ENCODE results near the gene SHISA8.
A peak's percentile ranks its signal among the peaks of the same experiment; 100 is the strongest.

SHISA8 gene

GRCh38 chr22:41934284-41935014, 19.6 kb upstream of the SHISA8 start:
- H3K4me3 ChIP-seq: no peak overlapping the region; the same call in 1 of the 2 replicates
- H3K36me3 ChIP-seq: peaks cover 10% of the 10 kb centered on the region; the same call in 1 of the 2 replicates
- peak overlapping the region; percentile 91 for H3K27ac ChIP-seq
- peak overlapping the region; percentile 81 for H3K9ac ChIP-seq
- peak overlapping the region; percentile 95 for H3K4me2 ChIP-seq
- TF ChIP-seq Cebpa-rat (IDR thresholded peaks at IDR 0.05): no peak
- H3K27me3 ChIP-seq: no peaks in the 10 kb centered on the region
- peaks cover 7% of the 10 kb centered on the region; the same call in 1 of the 2 replicates for H4K20me1 ChIP-seq
- H3K9me3 ChIP-seq: no peaks in the 10 kb centered on the region
- H3K4me1 ChIP-seq: peaks cover 100% of the 10 kb centered on the region

GRCh38 chr22:41933411-41934177, 18.7 kb upstream of the SHISA8 start:
- Histone ChIP-seq H3K36me3 (peaks cover 3% of the 10 kb centered on the region; the same call in 1 of the 2 replicates), H3K4me3 (no peak overlapping the region; the same call in 1 of the 2 replicates), H3K4me1 (peaks cover 100% of the 10 kb centered on the region), H3K27me3 (no peaks in the 10 kb centered on the region), H4K20me1 (no peaks in the 10 kb centered on the region), H3K27ac (peak overlapping the region; percentile 91), H3K4me2 (peak overlapping the region; percentile 95), H3K9ac (peak overlapping the region; percentile 81), H3K9me3 (no peaks in the 10 kb centered on the region)
- TF ChIP-seq Cebpa-rat (IDR thresholded peaks at IDR 0.05): no peak

GRCh38 chr22:41932353-41932752, 17.5 kb upstream of the SHISA8 start:
- peak overlapping the region; percentile 95 for H3K4me2 ChIP-seq
- H3K27ac ChIP-seq: peak overlapping the region; percentile 91
- H3K9me3 ChIP-seq: no peaks in the 10 kb centered on the region
- H3K4me3 ChIP-seq: no peak overlapping the region; the same call in 1 of the 2 replicates
- H4K20me1 ChIP-seq: no peaks in the 10 kb centered on the region
- TF ChIP-seq Cebpa-rat (IDR thresholded peaks at IDR 0.05): no peak
- peak overlapping the region; percentile 81 for H3K9ac ChIP-seq
- peaks cover 100% of the 10 kb centered on the region for H3K4me1 ChIP-seq
- H3K36me3 ChIP-seq: no peaks in the 10 kb centered on the region
- H3K27me3 ChIP-seq: no peaks in the 10 kb centered on the region

DNA sequence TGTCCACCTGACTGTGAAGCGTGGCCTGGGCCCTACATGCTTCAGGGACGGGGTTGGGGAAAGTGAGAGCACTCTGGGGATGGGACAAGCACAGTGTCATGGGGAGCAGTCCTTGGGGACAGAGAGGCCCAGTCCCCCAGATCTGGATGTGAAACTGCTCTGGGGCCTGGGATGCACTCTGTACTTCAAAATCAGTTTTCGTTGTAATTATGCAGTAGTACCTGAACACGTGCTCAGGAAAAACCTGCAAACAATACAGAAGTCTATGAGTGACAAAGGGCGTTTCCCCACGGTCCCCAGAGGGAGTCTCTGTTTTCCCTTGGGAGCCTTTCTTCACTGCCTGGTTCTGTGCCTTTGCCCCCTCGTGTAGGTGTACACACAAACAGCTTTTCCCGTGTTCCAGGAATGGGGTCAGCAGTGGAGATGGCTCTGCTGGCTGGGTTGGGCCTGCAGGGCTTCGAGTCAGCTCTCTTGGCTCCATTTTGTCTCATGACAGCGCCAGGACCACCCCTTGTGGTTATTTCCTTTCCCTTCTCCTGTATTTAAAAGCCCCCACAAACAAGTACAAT, 16.9 kb upstream of the SHISA8 start:
- Histone ChIP-seq H4K20me1 (no peaks in the 10 kb centered on the region), H3K36me3 (no peaks in the 10 kb centered on the region), H3K4me1 (peaks cover 99% of the 10 kb centered on the region), H3K27me3 (no peaks in the 10 kb centered on the region), H3K27ac (peak overlapping the region; percentile 91), H3K9me3 (no peaks in the 10 kb centered on the region), H3K4me3 (no peak overlapping the region), H3K4me2 (peak overlapping the region; percentile 95), H3K9ac (peak overlapping the region; percentile 81)
- no peak for TF ChIP-seq Cebpa-rat (IDR thresholded peaks at IDR 0.05)

DNA sequence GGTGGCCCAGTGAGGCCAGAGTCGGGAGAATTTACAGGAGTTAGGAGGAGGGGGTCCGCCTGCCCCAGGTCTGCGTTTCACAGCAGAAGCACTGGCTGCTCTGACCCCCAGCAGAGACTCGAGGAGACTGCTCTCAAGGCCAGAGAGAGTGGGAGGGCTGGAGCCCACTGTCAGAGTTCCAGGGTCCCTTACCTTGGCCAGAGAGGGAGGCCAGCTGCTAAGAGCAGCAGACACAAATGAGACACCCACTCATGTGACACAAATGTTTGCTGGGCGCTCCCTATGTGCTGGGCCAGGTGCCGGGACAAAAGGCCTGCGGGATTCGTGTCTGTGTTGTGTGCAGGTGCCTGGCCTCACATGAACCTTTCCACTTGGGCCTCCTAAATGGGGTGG, 14.5 kb upstream of the SHISA8 start:
- peaks cover 16% of the 10 kb centered on the region for H4K20me1 ChIP-seq
- no peak overlapping the region for H3K4me3 ChIP-seq
- peak overlapping the region; percentile 72 for H3K9ac ChIP-seq
- H3K27me3 ChIP-seq: no peaks in the 10 kb centered on the region
- H3K27ac ChIP-seq: peak overlapping the region; percentile 98
- no peaks in the 10 kb centered on the region for H3K9me3 ChIP-seq
- H3K36me3 ChIP-seq: peaks cover 11% of the 10 kb centered on the region
- peak overlapping the region; percentile 95 for H3K4me2 ChIP-seq
- H3K4me1 ChIP-seq: peaks cover 87% of the 10 kb centered on the region
- TF ChIP-seq Cebpa-rat (IDR thresholded peaks at IDR 0.05): no peak

GRCh38 chr22:41928593-41929417, 13.9 kb upstream of the SHISA8 start:
- peaks cover 22% of the 10 kb centered on the region for H4K20me1 ChIP-seq
- peak overlapping the region; percentile 95 for H3K4me2 ChIP-seq
- peaks cover 87% of the 10 kb centered on the region for H3K4me1 ChIP-seq
- H3K36me3 ChIP-seq: peaks cover 17% of the 10 kb centered on the region
- no peaks in the 10 kb centered on the region for H3K27me3 ChIP-seq
- H3K4me3 ChIP-seq: peak overlapping the region; percentile 14; the same call in 1 of the 2 replicates
- no peak for TF ChIP-seq Cebpa-rat (IDR thresholded peaks at IDR 0.05)
- H3K9me3 ChIP-seq: no peaks in the 10 kb centered on the region
- H3K27ac ChIP-seq: peak overlapping the region; percentile 98
- peak overlapping the region; percentile 72 for H3K9ac ChIP-seq

DNA sequence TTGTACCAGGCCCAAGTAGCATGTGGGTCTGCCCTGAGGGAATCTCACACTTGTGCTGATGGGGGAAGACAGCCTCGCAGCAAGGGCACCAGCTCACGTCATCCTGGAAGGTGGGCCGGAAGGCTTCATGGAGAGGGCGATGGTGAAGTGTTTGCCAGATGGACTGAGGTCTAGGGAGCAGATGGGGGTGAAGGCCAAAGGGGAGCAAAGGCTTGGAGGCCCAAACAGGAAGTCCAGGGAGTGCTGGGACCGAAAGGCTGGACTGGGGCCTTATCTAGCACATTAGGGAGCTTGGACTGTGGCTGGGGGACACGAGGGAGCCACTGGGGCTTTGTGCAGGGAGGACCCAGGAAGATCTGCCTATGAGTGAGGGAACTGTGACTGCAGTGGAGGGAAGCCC, 12.9 kb upstream of the SHISA8 start:
- H3K4me3 ChIP-seq: no peak overlapping the region; the same call in 1 of the 2 replicates
- peak overlapping the region; percentile 98 for H3K27ac ChIP-seq
- peaks cover 32% of the 10 kb centered on the region for H4K20me1 ChIP-seq
- H3K27me3 ChIP-seq: no peaks in the 10 kb centered on the region
- H3K4me1 ChIP-seq: peaks cover 87% of the 10 kb centered on the region
- no peaks in the 10 kb centered on the region for H3K9me3 ChIP-seq
- H3K36me3 ChIP-seq: peaks cover 27% of the 10 kb centered on the region
- peak overlapping the region; percentile 72 for H3K9ac ChIP-seq
- no peak for TF ChIP-seq Cebpa-rat (IDR thresholded peaks at IDR 0.05)
- peak overlapping the region; percentile 95 for H3K4me2 ChIP-seq

DNA sequence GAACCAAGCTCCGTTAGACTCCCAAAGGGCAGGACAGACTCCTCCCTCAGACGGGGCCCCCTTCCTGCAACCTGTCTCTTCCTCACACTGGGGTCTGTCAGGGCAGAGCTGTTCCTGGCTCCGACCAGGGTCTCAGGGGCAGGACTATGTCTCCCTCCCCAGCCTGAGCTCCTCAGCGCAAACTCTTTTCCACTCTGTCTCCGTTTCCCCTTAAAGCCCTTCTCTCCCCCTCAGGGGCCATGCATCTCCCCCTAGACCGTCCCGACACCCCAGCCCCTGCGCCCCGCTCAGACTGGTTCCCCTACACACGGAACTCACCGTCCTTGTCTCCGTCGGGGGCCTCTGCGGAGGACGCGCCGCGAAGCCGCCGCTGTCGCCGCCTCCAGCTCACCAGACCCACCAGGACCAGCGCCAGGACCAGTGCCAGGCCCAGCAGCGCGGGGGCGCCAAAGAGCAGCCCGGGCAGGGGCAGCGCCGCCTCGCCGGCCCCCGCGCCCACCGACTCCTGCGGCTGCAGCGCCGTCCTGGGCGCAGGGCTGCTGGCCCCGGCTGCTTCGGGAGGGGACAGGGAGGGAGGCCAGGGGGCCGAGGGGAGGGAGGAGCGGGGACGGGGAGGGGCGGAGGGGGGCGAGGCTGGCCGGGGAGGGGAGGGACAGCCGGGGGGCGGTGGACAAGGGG, 11.0 kb upstream of the SHISA8 start:
- peaks cover 28% of the 10 kb centered on the region for H3K36me3 ChIP-seq
- H3K9ac ChIP-seq: peak overlapping the region; percentile 98
- H3K27ac ChIP-seq: peak overlapping the region; percentile 98
- no peaks in the 10 kb centered on the region for H3K9me3 ChIP-seq
- H4K20me1 ChIP-seq: peaks cover 50% of the 10 kb centered on the region
- no peaks in the 10 kb centered on the region for H3K27me3 ChIP-seq
- H3K4me2 ChIP-seq: peak overlapping the region; percentile 100
- peak overlapping the region; percentile 87 for H3K4me3 ChIP-seq
- peaks cover 86% of the 10 kb centered on the region for H3K4me1 ChIP-seq
- no peak for TF ChIP-seq Cebpa-rat (IDR thresholded peaks at IDR 0.05)
